NCI-H774 (cell line): ENCODE measurements around the gene ARL13A.
"Not testable (repeated sequence)": the region's sequence is repeated elsewhere in the genome, so short reads cannot be mapped to it uniquely, and the experiment has no call there.

Source experiments
- DNase-seq: peaks from one replicate; lab custom pipeline; 2025; lab: John Stamatoyannopoulos, UW

Gene ARL13A

GRCh38 chrX:100990139-100990538 is 20.6 kb downstream of the ARL13A start:
- DNase-seq, result no peak

DNA sequence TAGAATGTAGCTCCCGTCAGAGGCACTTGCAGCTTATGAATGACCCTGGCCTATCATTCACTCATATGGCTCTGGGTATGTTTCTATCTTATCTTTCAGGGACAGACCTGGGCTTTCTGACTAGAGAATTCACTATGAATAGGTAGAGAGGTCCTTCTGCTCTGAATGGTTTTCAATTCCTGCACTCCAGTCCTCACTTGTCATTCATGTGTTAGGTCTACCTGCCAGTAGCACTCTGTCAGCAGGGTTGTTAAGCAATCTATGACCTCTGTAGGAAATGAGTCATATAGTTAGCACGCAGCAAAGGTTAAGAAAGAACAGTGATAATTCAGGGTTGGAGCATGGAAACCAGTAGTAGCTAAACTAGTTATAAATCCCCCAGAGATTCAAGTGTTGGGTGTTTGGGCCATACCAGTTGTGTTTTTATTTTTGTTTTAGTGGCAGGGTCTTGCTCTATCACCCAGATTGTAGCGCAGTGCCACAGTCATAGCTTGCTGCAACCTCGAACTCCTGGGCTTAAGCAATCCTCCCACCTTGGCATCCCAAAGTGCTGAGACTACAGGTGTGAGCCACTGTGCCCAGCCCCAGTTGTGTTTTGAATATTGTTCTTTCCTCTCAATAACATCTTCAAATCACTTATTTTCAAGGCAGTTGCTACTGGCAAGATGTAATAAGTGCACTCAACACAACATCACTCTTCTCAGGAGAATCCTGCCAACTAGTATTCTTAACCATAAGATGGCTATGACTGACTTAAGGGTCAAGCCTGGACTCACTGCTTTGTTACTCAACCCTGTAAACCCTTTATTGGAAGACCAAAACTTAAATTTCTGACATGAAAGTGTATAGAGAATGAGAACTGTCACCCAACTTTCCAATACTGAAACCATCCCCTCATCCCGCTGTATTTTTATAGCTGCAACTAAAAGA is 25.1 kb downstream of the ARL13A start:
- no peak for DNase-seq

DNA sequence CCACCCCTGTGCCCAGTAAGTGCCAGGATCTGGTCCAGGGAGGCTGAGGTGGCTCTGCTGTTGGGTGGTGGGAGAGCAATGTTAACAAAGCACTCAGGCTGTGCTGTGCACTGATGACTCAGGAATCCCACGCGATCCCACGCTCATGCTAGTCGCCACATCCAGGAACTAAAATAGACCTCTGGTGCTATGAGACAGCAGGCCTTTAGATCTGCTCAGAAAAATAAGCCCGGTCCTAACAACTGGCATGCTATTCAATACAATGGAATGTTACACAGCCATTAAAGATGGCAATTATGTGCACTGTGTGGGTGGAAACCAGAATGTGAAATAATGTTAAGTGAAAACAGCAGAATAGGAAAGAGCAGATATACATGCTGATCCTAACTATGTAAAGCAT is 26.0 kb downstream of the ARL13A start:
- no peak for DNase-seq

DNA sequence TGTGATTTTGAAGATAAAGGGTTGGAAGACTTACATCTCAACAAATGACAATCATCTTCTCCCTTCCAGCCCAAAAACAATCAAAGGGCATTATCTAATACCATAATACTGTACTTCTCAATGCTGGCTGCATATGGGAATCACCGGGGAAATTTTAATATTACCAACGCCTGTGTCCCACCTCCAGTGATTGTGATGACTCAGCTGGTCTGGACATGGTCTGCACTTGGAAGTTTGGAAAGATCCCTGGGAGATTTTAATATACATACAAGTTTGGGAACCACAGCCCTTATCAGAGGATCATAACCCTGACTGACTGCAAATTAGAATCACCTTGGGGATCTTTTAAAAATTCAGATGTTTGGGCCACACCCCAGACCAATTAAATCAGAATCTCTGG is 29.9 kb downstream of the ARL13A start:
- no peak for DNase-seq

DNA sequence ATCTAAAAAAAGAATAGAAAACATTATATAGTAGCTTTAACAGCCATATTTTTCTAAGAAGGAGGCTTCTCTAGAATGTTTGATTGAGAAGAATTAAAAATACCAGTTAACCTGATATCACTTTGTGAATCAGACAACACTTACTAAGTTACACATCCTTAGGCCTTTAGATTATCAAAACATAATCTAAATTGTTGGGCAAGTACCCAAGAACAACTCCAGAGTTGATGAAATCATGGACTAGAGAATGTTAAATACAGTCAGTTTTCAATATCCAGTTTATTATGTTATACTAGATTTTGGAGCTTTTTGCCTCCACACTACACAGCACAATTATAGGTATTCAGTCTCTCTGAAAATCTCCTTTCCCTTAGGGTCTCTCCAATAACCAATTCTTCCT is 39.6 kb downstream of the ARL13A start:
- no peak for DNase-seq

DNA sequence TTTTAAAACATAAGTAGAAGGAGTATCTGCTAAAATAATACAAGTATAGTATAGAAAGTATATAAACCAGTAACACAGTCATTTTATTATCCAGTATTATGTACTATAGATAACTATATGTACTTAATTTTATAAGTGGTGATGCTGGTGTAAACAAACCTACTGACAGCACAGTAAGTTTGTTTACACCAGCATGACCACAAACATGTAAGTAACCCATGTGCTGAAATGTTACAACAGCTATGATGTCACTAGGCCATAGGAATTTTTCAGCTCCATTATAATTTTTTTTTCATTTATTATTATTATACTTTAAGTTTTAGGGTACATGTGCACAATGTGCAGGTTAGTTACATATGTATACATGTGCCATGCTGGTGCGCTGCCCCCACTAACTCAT is 42.5 kb downstream of the ARL13A start:
- DNase-seq, result not testable (repeated sequence)

DNA sequence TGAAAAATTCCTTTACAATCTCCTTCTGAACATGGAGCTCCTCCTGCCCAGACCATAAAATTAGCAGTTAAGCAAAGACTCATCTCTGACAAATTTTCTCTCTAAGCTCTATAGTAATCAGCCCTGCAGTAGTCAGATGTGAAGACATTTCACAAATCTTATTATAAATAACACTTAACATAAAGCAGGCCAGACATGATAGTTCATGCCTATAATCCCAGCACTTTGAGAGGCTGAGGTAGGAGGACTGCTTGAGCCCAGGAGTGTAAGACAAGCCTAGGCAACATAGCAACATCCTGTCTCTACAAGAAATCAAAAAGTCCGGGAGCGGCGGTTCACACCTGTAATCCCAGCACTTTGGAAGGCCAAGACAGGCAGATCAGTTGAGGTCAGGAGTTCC is 52.5 kb downstream of the ARL13A start:
- no peak for DNase-seq

DNA sequence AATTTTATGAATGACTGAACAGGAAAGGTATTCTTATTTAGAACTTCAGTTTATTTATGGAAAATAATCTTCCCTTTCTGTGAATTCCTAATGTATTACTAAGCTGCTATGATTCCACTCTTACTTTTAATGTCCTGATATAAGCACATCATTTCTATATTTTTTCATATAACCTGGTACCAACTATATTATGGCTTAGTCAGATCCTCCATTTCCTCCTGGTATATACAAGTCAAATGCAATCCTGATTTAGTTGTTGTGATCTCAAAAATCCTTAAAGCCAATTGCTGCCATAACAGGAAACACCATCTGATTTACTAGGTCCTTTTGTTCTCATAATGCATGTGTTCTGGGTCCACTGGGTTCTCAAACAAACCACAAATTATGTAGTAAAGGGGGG is 55.6 kb downstream of the ARL13A start:
- DNase-seq, result no peak

GRCh38 chrX:101028562-101028961 is 59.1 kb downstream of the ARL13A start:
- DNase-seq, result no peak

DNA sequence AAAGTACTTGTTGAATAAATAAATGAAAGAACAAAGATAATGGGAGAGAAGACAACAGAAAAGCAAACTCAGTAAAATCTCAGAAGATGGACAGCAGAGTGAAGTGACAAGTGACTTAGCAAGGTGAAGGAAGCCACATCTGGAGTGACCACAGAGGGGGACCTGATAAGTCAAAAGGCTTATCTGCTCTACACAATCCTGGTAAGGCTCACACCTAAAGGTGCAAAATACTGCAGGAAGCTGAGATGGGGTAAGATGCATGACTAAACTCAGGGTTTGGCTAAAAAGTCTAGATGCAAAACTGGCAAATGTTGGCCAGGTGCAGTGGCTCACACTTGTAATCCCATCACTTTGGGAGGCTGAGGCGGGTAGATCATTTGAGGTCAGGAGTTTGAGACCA is 60.2 kb downstream of the ARL13A start:
- DNase-seq, result no peak

- DNase-seq, result no peak
Measured at GRCh38 chrX:101037231-101037630, 67.7 kb downstream of the ARL13A start.

DNA sequence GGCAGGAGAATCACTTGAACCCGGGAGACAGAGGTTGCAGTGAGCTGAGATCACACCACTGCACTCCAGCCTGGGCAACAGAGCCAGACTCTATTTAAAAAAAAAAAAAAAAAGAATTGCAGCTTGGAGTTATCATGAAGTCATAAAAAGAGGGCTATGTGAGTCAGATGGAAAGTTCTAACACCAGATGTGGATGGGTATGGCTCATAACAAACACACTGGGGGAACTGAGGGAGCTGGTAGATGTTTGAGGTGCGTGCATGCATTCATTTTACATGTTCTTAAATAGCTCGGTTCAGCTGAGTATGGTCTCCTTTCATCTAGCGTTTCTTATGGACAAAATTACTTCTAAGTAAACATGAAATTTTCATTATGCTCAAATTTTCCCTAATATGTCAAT is 70.7 kb downstream of the ARL13A start:
- no peak for DNase-seq
